ENCODE data around the gene DGKB.

DGKB gene

GRCh38 chr7:14432924-14433323 is 469.6 kb downstream of the DGKB start:
- DNase-seq (ENCODE audit: insufficient read length, low spot score) (no peak), FAIRE-seq (no peak)
- TF ChIP-seq TAF1 (IDR thresholded peaks at IDR 0.05; ENCODE audit: low read depth, low read length) (no peak), PAX5 (IDR thresholded peaks at IDR 0.05; ENCODE audit: insufficient read depth, low read length, severe bottlenecking) (no peak), POU2F2 (IDR thresholded peaks at IDR 0.05; ENCODE audit: low read depth, low read length) (no peak), POLR2A (IDR thresholded peaks at IDR 0.05; ENCODE audit: low read depth, low read length) (no peak), POLR2AphosphoS5 (IDR thresholded peaks at IDR 0.05; ENCODE audit: low read depth, low read length) (no peak), SPI1 (IDR thresholded peaks at IDR 0.05; ENCODE audit: low read depth, low read length) (no peak)

DNA sequence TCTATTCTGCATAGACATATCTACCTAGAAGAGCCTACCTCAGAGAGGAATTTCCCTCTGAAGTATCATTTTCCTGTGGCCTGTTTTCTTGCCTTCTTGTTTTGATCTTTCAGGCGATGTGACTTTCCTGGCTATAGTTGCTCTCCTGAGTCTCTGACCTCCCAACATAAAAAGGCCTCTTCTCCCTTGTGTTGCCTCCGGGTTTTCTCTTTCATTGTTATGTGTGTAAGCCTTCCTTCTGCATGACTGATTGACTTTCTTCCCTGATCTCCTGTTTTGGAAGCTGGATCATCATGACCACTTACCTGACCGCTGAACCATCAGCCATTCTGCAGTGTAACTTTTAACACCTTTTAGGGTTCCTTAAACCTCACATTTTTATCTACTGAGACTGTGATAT is 471.6 kb downstream of the DGKB start:
- FAIRE-seq (no peak), DNase-seq (ENCODE audit: insufficient read length, low spot score) (no peak)
- TF ChIP-seq PAX5 (IDR thresholded peaks at IDR 0.05; ENCODE audit: insufficient read depth, low read length, severe bottlenecking) (no peak), TAF1 (IDR thresholded peaks at IDR 0.05; ENCODE audit: low read depth, low read length) (no peak), POU2F2 (IDR thresholded peaks at IDR 0.05; ENCODE audit: low read depth, low read length) (no peak), SPI1 (IDR thresholded peaks at IDR 0.05; ENCODE audit: low read depth, low read length) (no peak)

DNA sequence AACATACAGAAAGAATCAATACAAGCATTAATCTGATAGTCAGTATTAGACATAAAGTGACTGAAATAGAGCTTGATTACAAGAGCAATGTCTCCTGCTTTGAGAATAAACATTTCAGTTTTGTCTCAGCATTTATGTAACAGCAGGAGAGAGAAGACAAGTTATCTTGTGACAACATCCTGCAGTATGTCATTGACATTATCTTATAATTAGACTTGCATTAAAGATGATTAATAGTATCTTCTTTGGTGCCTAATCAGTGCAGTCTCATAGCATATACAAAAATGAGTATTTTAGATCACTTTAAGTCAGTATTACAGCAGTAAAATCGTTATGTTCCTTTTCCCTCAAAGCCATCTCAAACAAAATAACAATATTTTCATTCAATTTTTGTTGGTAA is 477.0 kb downstream of the DGKB start:
- DNase-seq (ENCODE audit: insufficient read length, low spot score) (no peak), FAIRE-seq (no peak)
- TF ChIP-seq POLR2A (IDR thresholded peaks at IDR 0.05; ENCODE audit: low read depth, low read length): no peak
- TF ChIP-seq PAX5 (IDR thresholded peaks at IDR 0.05; ENCODE audit: insufficient read depth, low read length, severe bottlenecking): no peak
- TF ChIP-seq TAF1 (IDR thresholded peaks at IDR 0.05; ENCODE audit: low read depth, low read length): no peak
- TF ChIP-seq SPI1 (IDR thresholded peaks at IDR 0.05; ENCODE audit: low read depth, low read length): no peak
- no peak for TF ChIP-seq POLR2AphosphoS5 (IDR thresholded peaks at IDR 0.05; ENCODE audit: low read depth, low read length)
- TF ChIP-seq POU2F2 (IDR thresholded peaks at IDR 0.05; ENCODE audit: low read depth, low read length): no peak

DNA sequence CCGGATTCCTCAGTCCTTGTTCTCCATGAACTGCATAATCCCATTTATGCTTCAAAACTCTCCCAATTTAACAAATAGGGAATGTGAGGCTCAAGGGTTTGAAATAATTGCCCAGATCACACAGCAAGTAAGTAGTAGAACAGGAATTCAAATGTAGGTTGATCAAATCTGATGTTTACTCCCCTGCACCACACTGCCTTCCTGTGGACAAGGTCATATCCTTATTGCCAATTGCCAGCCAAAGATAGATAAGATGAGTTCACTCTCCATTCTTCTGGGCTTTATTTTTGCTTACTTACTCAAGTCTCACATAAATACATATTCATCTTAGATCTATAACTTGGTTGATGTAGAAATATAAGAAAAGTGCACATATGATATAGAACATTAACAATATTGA is 477.9 kb downstream of the DGKB start:
- no peak for TF ChIP-seq PAX5 (IDR thresholded peaks at IDR 0.05; ENCODE audit: insufficient read depth, low read length, severe bottlenecking)
- no peak for TF ChIP-seq SPI1 (IDR thresholded peaks at IDR 0.05; ENCODE audit: low read depth, low read length)
- TF ChIP-seq POLR2A (IDR thresholded peaks at IDR 0.05; ENCODE audit: low read depth, low read length): no peak
- TF ChIP-seq POU2F2 (IDR thresholded peaks at IDR 0.05; ENCODE audit: low read depth, low read length): no peak
- no peak for TF ChIP-seq TAF1 (IDR thresholded peaks at IDR 0.05; ENCODE audit: low read depth, low read length)
- TF ChIP-seq POLR2AphosphoS5 (IDR thresholded peaks at IDR 0.05; ENCODE audit: low read depth, low read length): no peak
- FAIRE-seq (no peak), DNase-seq (ENCODE audit: insufficient read length, low spot score) (no peak)

GRCh38 chr7:14420768-14421167 is 481.8 kb downstream of the DGKB start:
- no peak for DNase-seq (ENCODE audit: insufficient read length, low spot score)
- TF ChIP-seq SPI1 (IDR thresholded peaks at IDR 0.05; ENCODE audit: low read depth, low read length) (no peak), POLR2AphosphoS5 (IDR thresholded peaks at IDR 0.05; ENCODE audit: low read depth, low read length) (no peak), POLR2A (IDR thresholded peaks at IDR 0.05; ENCODE audit: low read depth, low read length) (no peak), POU2F2 (IDR thresholded peaks at IDR 0.05; ENCODE audit: low read depth, low read length) (no peak), TAF1 (IDR thresholded peaks at IDR 0.05; ENCODE audit: low read depth, low read length) (no peak), PAX5 (IDR thresholded peaks at IDR 0.05; ENCODE audit: insufficient read depth, low read length, severe bottlenecking) (no peak)
- FAIRE-seq: no peak

GRCh38 chr7:14419531-14419930 is 483.0 kb downstream of the DGKB start:
- FAIRE-seq: no peak
- no peak for DNase-seq (ENCODE audit: insufficient read length, low spot score)
- no peak for TF ChIP-seq POLR2AphosphoS5 (IDR thresholded peaks at IDR 0.05; ENCODE audit: low read depth, low read length)
- no peak for TF ChIP-seq POU2F2 (IDR thresholded peaks at IDR 0.05; ENCODE audit: low read depth, low read length)
- no peak for TF ChIP-seq TAF1 (IDR thresholded peaks at IDR 0.05; ENCODE audit: low read depth, low read length)
- no peak for TF ChIP-seq PAX5 (IDR thresholded peaks at IDR 0.05; ENCODE audit: insufficient read depth, low read length, severe bottlenecking)
- no peak for TF ChIP-seq SPI1 (IDR thresholded peaks at IDR 0.05; ENCODE audit: low read depth, low read length)
- TF ChIP-seq POLR2A (IDR thresholded peaks at IDR 0.05; ENCODE audit: low read depth, low read length): no peak

GRCh38 chr7:14418633-14419032 is 483.9 kb downstream of the DGKB start:
- TF ChIP-seq POU2F2 (IDR thresholded peaks at IDR 0.05; ENCODE audit: low read depth, low read length) (no peak), SPI1 (IDR thresholded peaks at IDR 0.05; ENCODE audit: low read depth, low read length) (no peak), PAX5 (IDR thresholded peaks at IDR 0.05; ENCODE audit: insufficient read depth, low read length, severe bottlenecking) (no peak), TAF1 (IDR thresholded peaks at IDR 0.05; ENCODE audit: low read depth, low read length) (no peak), POLR2A (IDR thresholded peaks at IDR 0.05; ENCODE audit: low read depth, low read length) (no peak), POLR2AphosphoS5 (IDR thresholded peaks at IDR 0.05; ENCODE audit: low read depth, low read length) (no peak)
- DNase-seq (ENCODE audit: insufficient read length, low spot score) (no peak), FAIRE-seq (no peak)

DNA sequence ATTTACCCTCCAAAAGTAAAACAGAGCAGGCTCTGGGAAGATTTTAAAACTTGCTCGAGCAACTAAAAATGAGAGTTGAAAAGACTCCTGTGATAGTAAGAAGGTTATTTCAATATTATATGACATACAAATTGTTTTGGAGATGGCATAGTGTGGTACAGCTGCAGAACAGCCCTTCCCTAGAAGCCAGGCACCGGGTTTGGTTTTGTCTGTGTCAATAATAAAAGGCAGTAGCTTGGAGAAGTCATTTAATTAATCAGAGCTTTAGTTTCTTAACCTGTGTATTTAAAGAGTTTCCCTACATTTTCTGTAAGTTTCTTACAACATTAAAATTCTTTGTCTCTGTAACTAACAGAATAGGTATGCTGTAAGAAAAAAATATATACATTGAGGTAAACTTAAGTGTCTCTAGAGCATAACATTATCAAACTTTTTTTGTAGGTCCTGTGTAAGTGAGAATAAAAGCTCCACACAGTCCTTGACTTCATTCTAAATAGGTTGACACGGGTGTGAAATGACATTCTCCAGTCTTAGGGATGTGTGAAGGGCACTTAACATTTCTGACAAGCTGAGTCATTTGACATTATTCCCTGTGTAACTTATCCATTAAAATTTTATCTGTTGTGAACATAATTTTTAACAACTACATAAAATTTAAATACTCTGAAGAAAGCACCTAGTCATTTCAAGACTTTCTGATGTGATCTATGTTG is 488.1 kb downstream of the DGKB start:
- DNase-seq (ENCODE audit: insufficient read length, low spot score) (no peak), FAIRE-seq (no peak)
- TF ChIP-seq POU2F2 (IDR thresholded peaks at IDR 0.05; ENCODE audit: low read depth, low read length): no peak
- no peak for TF ChIP-seq POLR2AphosphoS5 (IDR thresholded peaks at IDR 0.05; ENCODE audit: low read depth, low read length)
- TF ChIP-seq TAF1 (IDR thresholded peaks at IDR 0.05; ENCODE audit: low read depth, low read length): no peak
- no peak for TF ChIP-seq SPI1 (IDR thresholded peaks at IDR 0.05; ENCODE audit: low read depth, low read length)
- no peak for TF ChIP-seq PAX5 (IDR thresholded peaks at IDR 0.05; ENCODE audit: insufficient read depth, low read length, severe bottlenecking)
- TF ChIP-seq POLR2A (IDR thresholded peaks at IDR 0.05; ENCODE audit: low read depth, low read length): no peak

- no peak for FAIRE-seq
These were observed 495.1 kb downstream of the DGKB start for GRCh38 chr7:14407246-14408015.

More at GRCh38 chr7:14407246-14408015, 495.1 kb downstream of the DGKB start:
- DNase-seq (ENCODE audit: insufficient read length, low spot score): no peak
- no peak for TF ChIP-seq POLR2AphosphoS5 (IDR thresholded peaks at IDR 0.05; ENCODE audit: low read depth, low read length)
- no peak for TF ChIP-seq TAF1 (IDR thresholded peaks at IDR 0.05; ENCODE audit: low read depth, low read length)
- no peak for TF ChIP-seq SPI1 (IDR thresholded peaks at IDR 0.05; ENCODE audit: low read depth, low read length)
- no peak for TF ChIP-seq POU2F2 (IDR thresholded peaks at IDR 0.05; ENCODE audit: low read depth, low read length)
- TF ChIP-seq PAX5 (IDR thresholded peaks at IDR 0.05; ENCODE audit: insufficient read depth, low read length, severe bottlenecking): no peak
- TF ChIP-seq POLR2A (IDR thresholded peaks at IDR 0.05; ENCODE audit: low read depth, low read length): no peak
